Endothelial cell of umbilical vein (primary cell): ENCODE results near the gene SCIMP. TPM values are rescaled to one million over a fixed set of nuclear protein-coding genes. Genes with fewer than 3 reads are reported as not detected.

ENCODE experiments used
- BruUV-seq: library from RNA; stranded (reverse); fragments of 400-500 nt; replicated peaks from 2 replicates; lab custom pipeline; 2021; lab: Mats Ljungman, UMichigan
- CTCF ChIA-PET: fragments of 300-600, 350-600 bp; sonication (Branson Sonifier 250); formaldehyde crosslinking; loops from one replicate; lab custom pipeline; 2021; ENCODE audit warnings: antibody characterized with exemption, inconsistent platforms; lab: Charles Lee
- POLR2A ChIA-PET: fragments of 300-600, 350-600 bp; sonication (Branson Sonifier 250); formaldehyde crosslinking; loops from one replicate; lab custom pipeline; 2021; ENCODE audit warnings: antibody characterized with exemption, inconsistent platforms; lab: Charles Lee
- DNase-seq: peaks from one replicate; pipeline ENCODE4 v3.0.0-alpha.2; 2011; ENCODE audit warnings: low read depth, low spot score
- FAIRE-seq: peaks from 2 replicates; lab custom pipeline; 2011; peaks lifted over from hg19 to GRCh38; lab: Jason Lieb, UNC
- H2AFZ ChIP-seq: 2 replicates; pipeline ENCODE4 v1.6.0; 2012; ENCODE audit warnings: low read depth, low read length, control low read depth, inconsistent platforms
- H3K27ac ChIP-seq: 2 replicates; pipeline ENCODE4 v1.5.1; 2011; ENCODE audit warnings: low read depth, mild to moderate bottlenecking, control low read depth, low read length, moderate library complexity; ENCODE audit not compliant: insufficient read depth
- H3K27me3 ChIP-seq, 2 experiments: 2 replicates each; pipeline versions ENCODE4 v1.6.0 to v1.6.1; 2011; ENCODE audit warnings: low read length in 2 of 2, mixed read lengths in 1 of 2; ENCODE audit not compliant: control insufficient read depth in 2 of 2, insufficient read depth in 2 of 2
- H3K36me3 ChIP-seq, 2 experiments: 2 replicates in 1 of 2; 3 replicates in 1 of 2; pipeline ENCODE4 v1.5.1; 2011; ENCODE audit warnings: low read length in 2 of 2, mild to moderate bottlenecking in 1 of 2, moderate library complexity in 1 of 2; ENCODE audit not compliant: control insufficient read depth in 2 of 2, insufficient read depth in 2 of 2; ENCODE audit errors: extremely low read depth in 1 of 2
- H3K4me1 ChIP-seq: 3 replicates; pipeline ENCODE4 v1.5.1; 2011; ENCODE audit warnings: mild to moderate bottlenecking, low read length; ENCODE audit not compliant: control insufficient read depth, insufficient read depth; ENCODE audit errors: extremely low read depth
- H3K4me2 ChIP-seq: 2 replicates; pipeline ENCODE4 v1.6.1; 2011; ENCODE audit warnings: low read length, control low read depth, mixed read lengths; ENCODE audit not compliant: insufficient read depth
- H3K4me3 ChIP-seq, 3 experiments: fragments of 200-600 bp in 1 of 3; sonication (generic), shearing (Covaris generic) in 1 of 3; replicated peaks in 1 of 3; 2 replicates each; pipeline ENCODE4 v1.5.1; 2011 to 2016; ENCODE audit warnings: control low read depth in 3 of 3, low read length in 3 of 3, mild to moderate bottlenecking in 2 of 3, inconsistent platforms in 1 of 3, low read depth in 1 of 3, moderate library complexity in 1 of 3; ENCODE audit not compliant: insufficient read depth in 1 of 3
- H3K79me2 ChIP-seq: 2 replicates; pipeline ENCODE4 v1.6.0; 2012; ENCODE audit warnings: low read length, inconsistent platforms; ENCODE audit not compliant: control insufficient read depth, insufficient read depth
- H3K9ac ChIP-seq: replicated peaks from 2 replicates; pipeline ENCODE3; 2011; ENCODE audit warnings: low read length, control low read depth; ENCODE audit not compliant: insufficient read depth; ENCODE audit errors: extremely low read depth
- H3K9me1 ChIP-seq: replicated peaks from 3 replicates; pipeline ENCODE4 v1.6.0; 2011; ENCODE audit warnings: mild to moderate bottlenecking, low read length; ENCODE audit not compliant: control insufficient read depth, insufficient read depth; ENCODE audit errors: extremely low read depth
- H3K9me3 ChIP-seq: replicated peaks from 2 replicates; pipeline ENCODE4 v1.5.1; 2012; ENCODE audit warnings: low read length, inconsistent platforms; ENCODE audit not compliant: control insufficient read depth, insufficient read depth
- H4K20me1 ChIP-seq: replicated peaks from 2 replicates; pipeline ENCODE3; 2011; ENCODE audit warnings: mild to moderate bottlenecking, low read length; ENCODE audit not compliant: control insufficient read depth, insufficient read depth; ENCODE audit errors: extremely low read depth
- EZH2 ChIP-seq: IDR thresholded peaks from 2 replicates; pipeline ENCODE4 v1.6.1; 2012; ENCODE audit warnings: borderline replicate concordance, low read depth, mild to moderate bottlenecking, moderate library complexity, low read length, inconsistent platforms; ENCODE audit not compliant: severe bottlenecking
- FOS ChIP-seq: IDR thresholded peaks from 2 replicates; pipeline ENCODE4 v1.6.1; 2011; ENCODE audit warnings: mild to moderate bottlenecking, low read length, moderate library complexity, borderline replicate concordance; ENCODE audit not compliant: insufficient read depth
- GATA2 ChIP-seq: IDR thresholded peaks from 2 replicates; pipeline ENCODE4 v1.7.0; 2011; ENCODE audit warnings: low read depth, mild to moderate bottlenecking, moderate library complexity, mixed read lengths, low read length; ENCODE audit not compliant: insufficient read length, insufficient read depth
- JUN ChIP-seq: IDR thresholded peaks from 2 replicates; pipeline ENCODE4 v1.6.1; 2011; ENCODE audit warnings: borderline replicate concordance, low read depth; ENCODE audit not compliant: insufficient read length, insufficient read depth
- MAX ChIP-seq: IDR thresholded peaks from 2 replicates; pipeline ENCODE4 v1.6.1; 2011; ENCODE audit not compliant: insufficient read depth, insufficient read length
- POLR2A ChIP-seq: IDR thresholded peaks from 2 replicates; pipeline ENCODE4 v1.6.1; 2012; ENCODE audit warnings: low read depth, mild to moderate bottlenecking, control low read depth, low read length
- dilution Hi-C: fragments of 300-500 bp; cut with MboI; formaldehyde crosslinking; loops from one replicate; pipeline ENCODE4 v1.15.0; 2019; ENCODE audit warnings: low sequenced_read_pairs; ENCODE audit not compliant: extremely low pct_ligation_motif_present
- intact Hi-C: fragments of 100-400 bp; cut with micrococcal nuclease; formaldehyde crosslinking; loops from one replicate; pipeline ENCODE4 v1.10.0; 2022
- polyA plus RNA-seq, 4 experiments: library from polyadenylated mRNA; depleted of rRNA in 3 of 4; stranded (reverse) in 3 of 4; unstranded in 1 of 4; fragments of >200 nt; gene quantifications; 2 replicates each; pipeline versions ENCODE4 v1.2.1 to v1.2.3, GENCODE V29; 2011 to 2012; ENCODE audit warnings: missing spikeins in 1 of 4
- total RNA-seq: library from RNA; stranded (reverse); gene quantifications from 2 replicates; pipeline ENCODE4 v1.2.3, GENCODE V29; 2021
- TF ChIP-seq, protein P1 (sequence below), 2 donors: IDR thresholded peaks; 1 replicate in 1 of 2; 2 replicates in 1 of 2; pipeline ENCODE4 v1.5.1; 2011; ENCODE audit warnings: low read length in 2 of 2, mild to moderate bottlenecking in 2 of 2, moderate library complexity in 2 of 2, control low read depth in 1 of 2, inconsistent platforms in 1 of 2, low read depth in 1 of 2; ENCODE audit not compliant: insufficient read depth in 1 of 2; ENCODE audit errors: extremely low read depth in 1 of 2

Gene SCIMP
- total and polyA plus RNA-seq, 2 donors (not counting 3 experiments of a cell fraction or from before 2014, with no cell fraction given): not detected

GRCh38 chr17:5260542-5260941, 25.9 kb upstream of the SCIMP start:
- Histone ChIP-seq H2AFZ (no peak overlapping the region), H3K79me2 (no peaks in the 10 kb centered on the region), H3K4me1 (no peaks in the 10 kb centered on the region), H3K27me3 (peaks cover 0 to 1% of the 10 kb centered on the region in 2 experiments), H3K9ac (no peak overlapping the region), H3K4me3 (no peak overlapping the region), H3K9me3 (no peaks in the 10 kb centered on the region), H3K4me2 (no peak overlapping the region), H4K20me1 (no peaks in the 10 kb centered on the region), H3K36me3 (no peaks in the 10 kb centered on the region), H3K27ac (no peak overlapping the region), H3K9me1 (peaks cover 2% of the 10 kb centered on the region)
- ChIA-PET POLR2A (no interaction called here), CTCF (interaction anchor here (1.7 kb wide), 1 partner anchor 11 kb away, joined by 4 read pairs; no protein-coding TSS in a partner anchor)
- DNase-seq (no peak), FAIRE-seq (no peak)
- no TSS peak for BruUV-seq
- intact Hi-C loops (no loop called here), dilution Hi-C loops (no loop called here)
- TF ChIP-seq FOS (no peak), GATA2 (no peak), MAX (no peak), POLR2A (no peak), EZH2 (no peak), JUN (no peak)
- TF ChIP-seq, protein P1, sequence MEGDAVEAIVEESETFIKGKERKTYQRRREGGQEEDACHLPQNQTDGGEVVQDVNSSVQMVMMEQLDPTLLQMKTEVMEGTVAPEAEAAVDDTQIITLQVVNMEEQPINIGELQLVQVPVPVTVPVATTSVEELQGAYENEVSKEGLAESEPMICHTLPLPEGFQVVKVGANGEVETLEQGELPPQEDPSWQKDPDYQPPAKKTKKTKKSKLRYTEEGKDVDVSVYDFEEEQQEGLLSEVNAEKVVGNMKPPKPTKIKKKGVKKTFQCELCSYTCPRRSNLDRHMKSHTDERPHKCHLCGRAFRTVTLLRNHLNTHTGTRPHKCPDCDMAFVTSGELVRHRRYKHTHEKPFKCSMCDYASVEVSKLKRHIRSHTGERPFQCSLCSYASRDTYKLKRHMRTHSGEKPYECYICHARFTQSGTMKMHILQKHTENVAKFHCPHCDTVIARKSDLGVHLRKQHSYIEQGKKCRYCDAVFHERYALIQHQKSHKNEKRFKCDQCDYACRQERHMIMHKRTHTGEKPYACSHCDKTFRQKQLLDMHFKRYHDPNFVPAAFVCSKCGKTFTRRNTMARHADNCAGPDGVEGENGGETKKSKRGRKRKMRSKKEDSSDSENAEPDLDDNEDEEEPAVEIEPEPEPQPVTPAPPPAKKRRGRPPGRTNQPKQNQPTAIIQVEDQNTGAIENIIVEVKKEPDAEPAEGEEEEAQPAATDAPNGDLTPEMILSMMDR (IDR thresholded peaks at IDR 0.05; ENCODE audit: extremely low read depth in 1 of 2, insufficient read depth in 1 of 2, low read depth in 1 of 2, low read length in 2 of 2): no peak
